Activated CD8-positive, alpha-beta memory T cell treated with anti-CD3 and anti-CD28 coated beads, Interleukin-2, amount 50 U/mL, for 24 hours (primary cell): ENCODE data around the gene FCER1G.
"Not testable (repeated sequence)": the region's sequence is repeated elsewhere in the genome, so short reads cannot be mapped to it uniquely, and the experiment has no call there.

Experiments used
- DNase-seq: peaks from one replicate; pipeline ENCODE4 v3.0.0-alpha.2; 2020; ENCODE audit errors: extremely low read depth

FCER1G gene

GRCh38 chr1:161229896-161230295, 14.8 kb downstream of the FCER1G start:
- no peak for DNase-seq

DNA sequence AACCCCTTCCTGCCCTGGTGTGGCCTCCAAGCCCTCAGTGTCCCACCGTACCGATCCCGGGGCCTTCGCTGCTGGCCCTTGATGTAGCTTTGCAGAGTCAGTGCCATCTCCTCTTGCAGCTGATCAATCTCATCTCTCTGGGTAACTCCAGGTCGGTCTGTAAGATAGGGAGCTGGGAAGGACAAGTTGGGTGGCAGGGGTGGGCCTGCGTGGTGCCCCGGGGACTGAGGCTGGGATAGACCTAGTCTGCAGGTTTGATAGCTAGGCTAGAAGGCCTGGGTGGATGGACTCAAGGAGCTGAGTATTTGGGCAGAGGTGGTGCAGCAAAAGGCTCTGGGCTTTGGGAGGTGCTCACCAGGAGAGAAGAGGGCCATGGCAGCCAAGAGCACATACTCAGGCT, 15.7 kb downstream of the FCER1G start:
- DNase-seq, result no peak

GRCh38 chr1:161233102-161233501, 18.0 kb downstream of the FCER1G start:
- no peak for DNase-seq

DNA sequence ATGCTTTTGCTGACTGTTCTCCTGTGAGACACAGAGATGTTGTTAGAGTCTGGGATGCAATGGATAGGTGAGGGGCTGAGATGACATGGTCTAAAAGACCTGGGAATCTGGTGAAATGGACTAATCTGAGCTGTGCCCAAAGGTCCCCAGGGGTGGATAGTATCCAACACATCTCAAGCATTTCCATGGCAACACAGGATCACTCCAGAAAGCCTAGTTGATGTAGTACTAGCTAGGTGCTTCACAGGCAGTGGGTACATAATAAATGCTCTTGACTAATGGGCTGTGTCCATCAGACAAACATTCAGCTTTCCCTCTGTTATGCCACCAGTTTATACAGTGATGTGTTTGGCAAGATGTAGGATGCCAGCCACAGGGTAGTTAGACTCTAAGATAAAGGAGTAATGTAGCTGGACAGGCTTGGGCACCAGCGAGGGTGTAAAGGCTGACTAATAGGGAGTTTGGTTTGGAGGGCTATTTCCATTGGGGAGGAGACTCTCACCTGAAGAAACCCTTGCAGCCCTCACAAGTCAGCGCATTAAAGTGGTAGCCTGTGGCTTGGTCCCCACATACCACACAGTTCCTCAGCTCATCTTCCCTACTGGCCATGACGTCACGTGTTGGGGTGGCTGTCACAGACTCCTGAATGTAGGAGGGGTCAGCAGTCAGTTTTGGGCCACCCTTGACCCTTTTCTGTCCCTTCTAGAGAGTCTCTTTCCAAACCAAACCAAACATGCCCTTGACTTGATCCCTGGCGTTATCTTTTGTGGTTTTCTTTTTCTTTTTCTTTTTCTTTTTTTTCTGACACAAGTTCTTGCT, 21.1 kb downstream of the FCER1G start:
- DNase-seq, result no peak

GRCh38 chr1:161238039-161238473, 23.0 kb downstream of the FCER1G start, which contains the start of gene NR1I3:
Gene NR1I3 (minus strand): TSS chr1:161238203. CDS start chr1:161236565, 1,638 bp downstream.
- DNase-seq, result no peak

GRCh38 chr1:161241682-161242081, 26.6 kb downstream of the FCER1G start:
- no peak for DNase-seq

- no peak for DNase-seq
Observed at GRCh38 chr1:161242313-161242712, 27.2 kb downstream of the FCER1G start.

DNA sequence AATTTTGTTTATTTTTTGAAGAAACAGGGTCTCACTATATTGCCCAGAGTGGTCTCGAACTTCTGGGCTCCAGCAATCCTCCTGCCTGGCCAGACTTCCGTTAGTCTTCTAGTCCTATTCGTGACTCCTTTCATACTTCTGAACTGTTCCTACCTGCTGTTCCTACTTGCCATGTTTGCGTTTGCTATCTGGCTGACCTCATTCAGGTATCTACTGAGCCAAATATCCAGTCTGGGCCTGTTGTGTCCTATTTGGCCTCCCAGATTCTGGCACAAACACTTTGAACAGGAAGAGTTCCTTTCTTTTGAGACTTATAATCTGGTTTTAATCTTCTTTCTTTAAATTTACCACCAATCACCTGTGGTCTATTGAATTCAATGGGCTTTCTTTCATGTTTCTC, 29.8 kb downstream of the FCER1G start:
- no peak for DNase-seq

GRCh38 chr1:161250100-161250499, 35.0 kb downstream of the FCER1G start:
- DNase-seq, result not testable (repeated sequence)

DNA sequence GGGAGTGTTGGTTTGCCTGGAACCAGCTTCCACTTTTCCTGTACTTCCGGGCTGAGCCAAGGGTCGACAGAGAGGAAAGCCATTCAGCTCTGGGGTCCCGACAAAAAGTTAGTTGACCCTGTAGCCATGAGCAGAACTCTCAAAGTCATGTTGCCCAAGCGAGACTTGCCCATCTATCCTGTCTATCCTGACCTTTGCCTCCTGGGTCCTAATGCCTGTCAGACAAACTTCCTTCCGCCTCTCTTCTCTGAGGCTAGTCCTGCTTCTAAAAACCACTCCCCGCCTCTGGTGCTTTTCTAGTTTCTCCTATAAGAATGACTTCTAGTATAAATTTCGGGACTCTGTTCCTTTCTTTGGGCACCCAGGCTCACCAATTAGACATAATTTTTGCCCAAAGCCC, 35.7 kb downstream of the FCER1G start:
- no peak for DNase-seq

- DNase-seq, result no peak
Observed at GRCh38 chr1:161251579-161251978, 36.5 kb downstream of the FCER1G start.

- not testable (repeated sequence) for DNase-seq
Observed at GRCh38 chr1:161255302-161255701, 40.2 kb downstream of the FCER1G start.

GRCh38 chr1:161255955-161256520, 40.9 kb downstream of the FCER1G start:
- not testable (repeated sequence) for DNase-seq

GRCh38 chr1:161257109-161257508, 42.0 kb downstream of the FCER1G start:
- DNase-seq, result not testable (repeated sequence)

DNA sequence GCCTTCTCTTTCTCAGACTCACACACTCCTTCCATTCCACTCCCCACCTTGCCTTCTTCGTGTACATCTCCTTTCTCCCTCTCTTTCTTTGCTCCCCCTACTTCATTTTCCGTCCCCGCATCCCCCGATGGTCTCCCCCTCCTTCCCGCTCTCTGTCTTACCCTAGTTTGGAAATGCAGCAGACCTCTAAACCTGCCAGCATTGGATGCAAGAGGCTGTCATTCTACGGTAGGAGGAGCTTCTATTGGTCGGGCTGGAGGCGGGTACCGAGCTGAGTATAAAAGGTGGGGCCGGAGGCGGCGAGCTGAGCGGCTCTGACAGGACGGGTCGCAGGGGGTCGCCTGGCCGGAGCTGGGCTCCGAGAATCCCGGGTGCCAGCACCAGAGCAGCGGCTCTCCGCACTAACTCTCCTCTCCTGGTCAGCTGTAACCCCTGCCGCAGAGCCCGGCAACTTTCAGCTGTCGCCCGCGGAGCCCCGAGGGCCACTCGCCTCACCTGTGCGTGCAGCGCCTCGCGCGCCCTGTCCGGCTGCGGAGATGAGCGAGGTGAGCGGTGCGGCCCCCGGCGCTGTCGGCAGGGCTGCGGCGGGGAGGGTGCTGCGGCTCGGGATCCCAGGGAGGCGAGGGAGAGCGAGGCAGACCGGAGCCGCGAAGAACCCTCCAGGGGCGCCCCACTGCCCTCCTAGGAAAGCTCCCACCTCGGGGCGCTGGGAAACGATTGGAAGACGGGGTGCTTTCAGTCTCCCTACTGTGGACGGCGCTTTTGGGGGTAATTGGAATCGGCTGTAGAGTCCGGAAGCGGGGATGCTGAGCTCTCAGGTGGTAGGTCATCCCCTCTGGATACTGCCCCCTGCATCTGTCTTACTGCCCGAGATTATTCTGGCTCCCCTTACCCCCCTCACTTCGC, 43.6 kb downstream of the FCER1G start, which contains the start of gene PCP4L1:
Gene PCP4L1 (plus strand): TSS at position 307 of the 906 bp plus-strand sequence. CDS start 230 bp downstream, at position 537.
- no peak for DNase-seq

DNA sequence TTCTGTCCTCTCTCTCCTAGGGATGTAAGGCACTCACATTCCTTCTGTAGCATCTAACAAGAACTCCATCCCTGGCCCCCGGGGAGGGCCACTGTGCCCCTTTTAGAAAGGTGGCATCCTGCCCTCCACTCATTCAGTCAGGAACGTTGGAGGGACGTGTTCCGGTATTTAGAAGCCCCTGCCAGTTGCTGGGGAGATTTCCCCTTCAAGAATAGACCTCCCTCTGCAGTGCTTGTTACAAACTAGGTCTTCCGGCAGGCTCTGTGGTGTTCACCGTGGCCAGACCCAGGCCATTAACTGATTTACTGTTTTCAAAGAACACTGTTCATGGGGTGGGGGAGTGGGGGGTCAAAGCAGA, 44.2 kb downstream of the FCER1G start:
- no peak for DNase-seq

DNA sequence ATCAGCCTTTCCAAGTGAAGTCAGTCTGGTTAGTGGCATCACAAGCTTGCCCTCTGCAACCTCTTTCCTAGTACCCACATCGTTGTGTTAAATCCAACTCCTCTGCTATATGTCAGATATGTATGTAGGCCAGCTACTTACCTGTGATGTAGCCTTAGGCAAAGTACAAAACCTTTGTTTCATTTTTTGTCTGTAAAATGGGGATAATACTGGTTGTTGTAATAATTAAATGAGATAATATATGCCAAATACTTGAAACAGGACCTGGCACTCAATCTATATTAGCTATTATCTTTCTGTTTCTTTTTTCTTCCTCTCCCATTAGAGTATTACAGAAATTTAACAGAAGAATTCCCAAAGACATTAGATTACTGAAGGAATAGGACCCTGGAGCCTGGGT, 44.7 kb downstream of the FCER1G start:
- DNase-seq, result no peak

- no peak for DNase-seq
Observed at GRCh38 chr1:161260376-161261260, 45.5 kb downstream of the FCER1G start.

- no peak for DNase-seq
Observed at GRCh38 chr1:161261261-161262235, 46.5 kb downstream of the FCER1G start.

- DNase-seq, result no peak
Observed at GRCh38 chr1:161265305-161265704, 50.2 kb downstream of the FCER1G start.
